Uterus (tissue), 2 donors: ENCODE measurements around the gene NOX1.

Experiments used
- POLR2A ChIP-seq, 2 donors: fragments of 450-650 bp; IDR thresholded peaks; one replicate each; pipeline ENCODE4 v1.6.1; 2016; ENCODE audit warnings: antibody characterized with exemption in 2 of 2, mild to moderate bottlenecking in 1 of 2, moderate library complexity in 1 of 2
- TF ChIP-seq, protein P1 (sequence below), 4 experiments: fragments of 200-600 bp in 2 of 4; fragments of 450-650 bp in 2 of 4; sonication (generic) in 2 of 4; IDR thresholded peaks; one replicate each; pipeline ENCODE4 v1.5.1; 2016 to 2019; ENCODE audit warnings: antibody characterized with exemption in 4 of 4, mild to moderate bottlenecking in 2 of 4, moderate library complexity in 1 of 4

DNA sequence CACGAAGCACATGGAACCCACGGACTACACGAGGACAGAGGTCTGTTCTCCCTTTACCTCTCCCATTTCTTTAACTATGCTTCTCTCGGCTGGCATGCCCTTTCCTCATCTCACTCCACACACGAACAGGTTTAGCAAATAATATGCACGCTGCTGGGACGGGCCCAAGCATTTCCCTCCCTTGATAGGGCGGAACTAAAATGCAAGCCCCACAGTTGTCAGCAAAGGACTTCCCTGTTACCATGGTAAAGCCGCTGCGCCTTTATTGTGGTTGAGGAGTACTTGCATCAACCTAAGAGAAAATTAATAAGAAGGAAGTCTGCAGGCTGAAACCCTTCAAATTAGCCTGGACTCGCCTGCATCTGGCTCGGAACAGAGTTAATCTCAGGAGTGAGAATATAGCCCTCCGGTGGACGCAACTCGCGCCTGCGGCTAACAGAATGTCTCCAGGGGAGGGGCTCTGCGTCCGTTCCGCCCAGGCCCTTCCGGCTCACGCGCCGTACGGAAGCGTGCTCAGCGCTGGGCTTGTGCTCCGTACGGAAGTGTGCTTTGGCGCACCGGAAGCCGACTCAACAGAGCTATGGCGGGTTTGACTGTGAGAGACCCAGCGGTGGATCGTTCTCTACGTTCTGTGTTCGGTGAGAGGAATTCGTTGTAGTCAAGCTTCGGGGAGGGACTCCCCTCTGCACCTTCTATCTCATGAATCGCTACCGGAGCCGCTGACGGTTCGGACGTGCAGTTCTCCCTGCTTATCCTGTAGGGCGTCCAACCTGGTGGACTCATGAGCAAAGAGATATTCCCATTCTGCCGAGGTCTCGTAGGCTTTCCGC, 54.1 kb downstream of the NOX1 start, which contains the start of gene CSTF2:
- no peak for TF ChIP-seq POLR2A (IDR thresholded peaks at IDR 0.05)
- TF ChIP-seq, protein P1, sequence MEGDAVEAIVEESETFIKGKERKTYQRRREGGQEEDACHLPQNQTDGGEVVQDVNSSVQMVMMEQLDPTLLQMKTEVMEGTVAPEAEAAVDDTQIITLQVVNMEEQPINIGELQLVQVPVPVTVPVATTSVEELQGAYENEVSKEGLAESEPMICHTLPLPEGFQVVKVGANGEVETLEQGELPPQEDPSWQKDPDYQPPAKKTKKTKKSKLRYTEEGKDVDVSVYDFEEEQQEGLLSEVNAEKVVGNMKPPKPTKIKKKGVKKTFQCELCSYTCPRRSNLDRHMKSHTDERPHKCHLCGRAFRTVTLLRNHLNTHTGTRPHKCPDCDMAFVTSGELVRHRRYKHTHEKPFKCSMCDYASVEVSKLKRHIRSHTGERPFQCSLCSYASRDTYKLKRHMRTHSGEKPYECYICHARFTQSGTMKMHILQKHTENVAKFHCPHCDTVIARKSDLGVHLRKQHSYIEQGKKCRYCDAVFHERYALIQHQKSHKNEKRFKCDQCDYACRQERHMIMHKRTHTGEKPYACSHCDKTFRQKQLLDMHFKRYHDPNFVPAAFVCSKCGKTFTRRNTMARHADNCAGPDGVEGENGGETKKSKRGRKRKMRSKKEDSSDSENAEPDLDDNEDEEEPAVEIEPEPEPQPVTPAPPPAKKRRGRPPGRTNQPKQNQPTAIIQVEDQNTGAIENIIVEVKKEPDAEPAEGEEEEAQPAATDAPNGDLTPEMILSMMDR (IDR thresholded peaks at IDR 0.05): peak in 2 of 4 experiments; percentile 14 to 38
